ENCODE results near the gene COL1A1. TPM values are rescaled to one million over a fixed set of nuclear protein-coding genes. Genes with fewer than 3 reads are reported as not detected.

The COL1A1 gene
- total and polyA plus RNA-seq, 9 donors = 71.2 to 1,087 (median 523) TPM

GRCh38 chr17:50165867-50166517, 35.4 kb downstream of the COL1A1 start, which contains the start of gene SGCA:
SGCA (plus strand) TSS chr17:50166005; CDS start chr17:50166041, 36 bp downstream.
- Histone ChIP-seq H3K4me1 (ENCODE audit: insufficient read depth) (no peaks in the 10 kb centered on the region), H3K9me3 (no peaks in the 10 kb centered on the region), H3K36me3 (no peaks in the 10 kb centered on the region), H3K27me3 (no peaks in the 10 kb centered on the region), H3K27ac (no peak within 1 kb of the TSS), H3K4me3 (no peak within 1 kb of the TSS)
- 53 to 61% (median 57%) methylated on average over 15 of the region's 15 CpGs for WGBS, 3 donors
- no peak for TF ChIP-seq CTCF (IDR thresholded peaks at IDR 0.05)
- no peak for TF ChIP-seq EP300 (IDR thresholded peaks at IDR 0.05)
- TF ChIP-seq POLR2A (IDR thresholded peaks at IDR 0.05) = no peak
- no peak for DNase-seq
- intact Hi-C loops (cut with DNase I) = loop anchor here in 2 of 4 donors (5.0 to 10.0 kb wide), 2 partner anchors 51 to 131 kb away; no protein-coding TSS in a partner anchor

GRCh38 chr17:50165466-50165865, 36.0 kb downstream of the COL1A1 start:
- TF ChIP-seq CTCF (IDR thresholded peaks at IDR 0.05) (no peak), POLR2A (IDR thresholded peaks at IDR 0.05) (no peak), EP300 (IDR thresholded peaks at IDR 0.05) (no peak)
- Histone ChIP-seq H3K9me3 (no peaks in the 10 kb centered on the region), H3K36me3 (no peaks in the 10 kb centered on the region), H3K27ac (no peak overlapping the region), H3K4me1 (ENCODE audit: insufficient read depth) (no peaks in the 10 kb centered on the region), H3K4me3 (no peak overlapping the region), H3K27me3 (no peaks in the 10 kb centered on the region)
- no peak for DNase-seq
- WGBS, 3 donors = 73 to 84% (median 76%) methylated on average over 3 of the region's 3 CpGs
- intact Hi-C loops (cut with DNase I) = loop anchor here in 2 of 4 donors (5.0 to 10.0 kb wide), 2 partner anchors 51 to 132 kb away; no protein-coding TSS in a partner anchor

- Histone ChIP-seq H3K27ac (no peak overlapping the region), H3K9me3 (no peaks in the 10 kb centered on the region), H3K4me3 (no peak overlapping the region), H3K4me1 (ENCODE audit: insufficient read depth) (no peaks in the 10 kb centered on the region), H3K27me3 (no peaks in the 10 kb centered on the region), H3K36me3 (no peaks in the 10 kb centered on the region)
- intact Hi-C loops (cut with DNase I) = loop anchor here in 2 of 4 donors (5.0 to 10.0 kb wide), 2 partner anchors 50 to 132 kb away; no protein-coding TSS in a partner anchor
- DNase-seq = no peak
- no peak for TF ChIP-seq EP300 (IDR thresholded peaks at IDR 0.05)
- no peak for TF ChIP-seq POLR2A (IDR thresholded peaks at IDR 0.05)
- TF ChIP-seq CTCF (IDR thresholded peaks at IDR 0.05) = no peak
- 87 to 94% (median 87%) methylated on average over 9 of the region's 9 CpGs for WGBS, 3 donors
These were observed 36.4 kb downstream of the COL1A1 start for GRCh38 chr17:50165066-50165465.

- no peaks in the 10 kb centered on the region for H3K9me3 ChIP-seq
- intact Hi-C loops (cut with DNase I) = loop anchor here in 1 of 4 donors (10.0 kb wide), 1 partner anchor 50 kb away; no protein-coding TSS in a partner anchor
These were observed 36.8 kb downstream of the COL1A1 start for GRCh38 chr17:50164697-50164988.

More at GRCh38 chr17:50164697-50164988, 36.8 kb downstream of the COL1A1 start:
- no peaks in the 10 kb centered on the region for H3K4me1 ChIP-seq (ENCODE audit: insufficient read depth)
- no peak for TF ChIP-seq POLR2A (IDR thresholded peaks at IDR 0.05)
- TF ChIP-seq CTCF (IDR thresholded peaks at IDR 0.05) = no peak
- TF ChIP-seq EP300 (IDR thresholded peaks at IDR 0.05) = no peak
- H3K36me3 ChIP-seq = no peaks in the 10 kb centered on the region
- 96 to 100% (median 97%) methylated on average over 2 of the region's 2 CpGs for WGBS, 3 donors
- no peaks in the 10 kb centered on the region for H3K27me3 ChIP-seq
- H3K4me3 ChIP-seq = no peak overlapping the region
- no peak overlapping the region for H3K27ac ChIP-seq
- no peak for DNase-seq

All from ovary (tissue), 9 donors.